ENCODE measurements around the gene TBATA. TPM values are rescaled to one million over a fixed set of nuclear protein-coding genes. Genes with fewer than 3 reads are reported as not detected.

TBATA gene
- total and polyA plus RNA-seq, 4 experiments from 2014 or later: not detected

- no peaks in the 10 kb centered on the region for H3K9me3 ChIP-seq (ENCODE audit: control insufficient read depth in 1 of 2, low read length in 2 of 2)
- CTCF ChIA-PET (ENCODE audit: partially characterized antibody): no interaction called here
- peaks cover 15 to 26% (median 19%) of the 10 kb centered on the region in 4 donors for H3K4me1 Mint-ChIP-seq
- H3K27ac Mint-ChIP-seq: no peak overlapping the region
- no peaks in the 10 kb centered on the region for H3K9me3 Mint-ChIP-seq
- peaks cover 5% of the 10 kb centered on the region for H3K4me1 ChIP-seq (ENCODE audit: insufficient read depth, low read length)
- no peak overlapping the region for H3K4me3 ChIP-seq (ENCODE audit: low read length in 2 of 2)
- no peaks in the 10 kb centered on the region for H3K27me3 ChIP-seq (ENCODE audit: insufficient read depth, low read length)
- intact Hi-C loops (cut with micrococcal nuclease): no loop called here
- no peaks in the 10 kb centered on the region for H3K36me3 ChIP-seq (ENCODE audit: insufficient read depth, low read length)
- no peak overlapping the region for H3K27ac ChIP-seq (ENCODE audit: low read depth, low read length)
- DNase-seq: no peak
- H3K4me3 Mint-ChIP-seq: no peak overlapping the region
- H3K27me3 Mint-ChIP-seq: no peaks in the 10 kb centered on the region
- peaks cover 38 to 55% of the 10 kb centered on the region in 2 donors for H3K36me3 Mint-ChIP-seq
- POLR2A ChIA-PET (ENCODE audit: partially characterized antibody): interaction anchor here (1.0 kb wide), 1 partner anchor 10 kb away, joined by 3 read pairs; no protein-coding TSS in a partner anchor
These were observed 44.4 kb upstream of the TBATA start for GRCh38 chr10:70829543-70829942.

- Mint-ChIP-seq H3K4me3 (no peak overlapping the region), H3K36me3 (peaks cover 36 to 52% of the 10 kb centered on the region in 2 donors), H3K4me1 (peaks cover 15 to 21% (median 17%) of the 10 kb centered on the region in 4 donors), H3K27me3 (no peaks in the 10 kb centered on the region), H3K9me3 (no peaks in the 10 kb centered on the region), H3K27ac (no peak overlapping the region)
- Histone ChIP-seq H3K9me3 (ENCODE audit: control insufficient read depth in 1 of 2, low read length in 2 of 2) (no peaks in the 10 kb centered on the region), H3K27me3 (ENCODE audit: insufficient read depth, low read length) (no peaks in the 10 kb centered on the region), H3K27ac (ENCODE audit: low read depth, low read length) (no peak overlapping the region), H3K4me1 (ENCODE audit: insufficient read depth, low read length) (peaks cover 5% of the 10 kb centered on the region), H3K36me3 (ENCODE audit: insufficient read depth, low read length) (no peaks in the 10 kb centered on the region), H3K4me3 (ENCODE audit: low read length in 2 of 2) (no peak overlapping the region)
- ChIA-PET POLR2A (ENCODE audit: partially characterized antibody) (interaction anchor here (1.0 kb wide), 1 partner anchor 10 kb away, joined by 3 read pairs; no protein-coding TSS in a partner anchor), CTCF (ENCODE audit: partially characterized antibody) (no interaction called here)
- intact Hi-C loops (cut with micrococcal nuclease): no loop called here
- no peak for DNase-seq
These were observed 43.7 kb upstream of the TBATA start for GRCh38 chr10:70828923-70829322.

- intact Hi-C loops (cut with micrococcal nuclease): no loop called here
- no peak overlapping the region for H3K27ac ChIP-seq (ENCODE audit: low read depth, low read length)
- Mint-ChIP-seq H3K4me3 (no peak overlapping the region), H3K27ac (peak overlapping the region in 1 of 7 donors; percentile 64), H3K27me3 (no peaks in the 10 kb centered on the region), H3K9me3 (no peaks in the 10 kb centered on the region), H3K36me3 (peaks cover 34 to 52% of the 10 kb centered on the region in 2 donors), H3K4me1 (peaks cover 9 to 13% (median 9%) of the 10 kb centered on the region in 4 donors)
- H3K36me3 ChIP-seq (ENCODE audit: insufficient read depth, low read length): peaks cover 3% of the 10 kb centered on the region
- ChIA-PET POLR2A (ENCODE audit: partially characterized antibody) (no interaction called here), CTCF (ENCODE audit: partially characterized antibody) (interaction anchor here (0.6 to 1.2 kb wide), 3 partner anchors 13 to 51 kb away, joined by 3 to 4 read pairs (median 3); no protein-coding TSS in a partner anchor)
- no peak overlapping the region for H3K4me3 ChIP-seq (ENCODE audit: low read length in 2 of 2)
- H3K9me3 ChIP-seq (ENCODE audit: control insufficient read depth in 1 of 2, low read length in 2 of 2): no peaks in the 10 kb centered on the region
- peaks cover 5% of the 10 kb centered on the region for H3K4me1 ChIP-seq (ENCODE audit: insufficient read depth, low read length)
- H3K27me3 ChIP-seq (ENCODE audit: insufficient read depth, low read length): no peaks in the 10 kb centered on the region
- no peak for DNase-seq
These were observed 42.0 kb upstream of the TBATA start for GRCh38 chr10:70827086-70827757.

GRCh38 chr10:70822076-70822820 is 37.1 kb upstream of the TBATA start:
- CTCF ChIA-PET (ENCODE audit: partially characterized antibody): interaction anchor here (1.3 kb wide), 1 partner anchor 58 kb away, joined by 4 read pairs; no protein-coding TSS in a partner anchor
- Mint-ChIP-seq H3K27me3 (no peaks in the 10 kb centered on the region), H3K4me3 (no peak overlapping the region), H3K36me3 (peaks cover 28 to 47% of the 10 kb centered on the region in 2 donors), H3K9me3 (no peaks in the 10 kb centered on the region), H3K27ac (peak overlapping the region in 1 of 7 donors; percentile 58), H3K4me1 (peaks cover 19 to 43% (median 26%) of the 10 kb centered on the region in 4 donors)
- POLR2A ChIA-PET (ENCODE audit: partially characterized antibody): no interaction called here
- H3K36me3 ChIP-seq (ENCODE audit: insufficient read depth, low read length): peaks cover 5% of the 10 kb centered on the region
- peaks cover 19% of the 10 kb centered on the region for H3K4me1 ChIP-seq (ENCODE audit: insufficient read depth, low read length)
- H3K9me3 ChIP-seq (ENCODE audit: control insufficient read depth in 1 of 2, low read length in 2 of 2): no peaks in the 10 kb centered on the region
- H3K27ac ChIP-seq (ENCODE audit: low read depth, low read length): no peak overlapping the region
- no peak for DNase-seq
- H3K4me3 ChIP-seq (ENCODE audit: low read length in 2 of 2): no peak overlapping the region
- intact Hi-C loops (cut with micrococcal nuclease): no loop called here
- H3K27me3 ChIP-seq (ENCODE audit: insufficient read depth, low read length): no peaks in the 10 kb centered on the region

- H3K4me3 Mint-ChIP-seq: no peak overlapping the region
- H3K4me1 Mint-ChIP-seq: peaks cover 22 to 53% (median 32%) of the 10 kb centered on the region in 4 donors
- H3K27me3 ChIP-seq (ENCODE audit: insufficient read depth, low read length): no peaks in the 10 kb centered on the region
- H3K27ac Mint-ChIP-seq: peak overlapping the region in 1 of 7 donors; percentile 38
- peaks cover 5% of the 10 kb centered on the region for H3K36me3 ChIP-seq (ENCODE audit: insufficient read depth, low read length)
- no peak overlapping the region for H3K27ac ChIP-seq (ENCODE audit: low read depth, low read length)
- intact Hi-C loops (cut with micrococcal nuclease): loop anchor here (1.0 kb wide), 1 partner anchor 271 kb away; no protein-coding TSS in a partner anchor
- DNase-seq: no peak
- H3K9me3 Mint-ChIP-seq: no peaks in the 10 kb centered on the region
- peaks cover 21% of the 10 kb centered on the region for H3K4me1 ChIP-seq (ENCODE audit: insufficient read depth, low read length)
- H3K36me3 Mint-ChIP-seq: peaks cover 23 to 44% of the 10 kb centered on the region in 2 donors
- H3K4me3 ChIP-seq (ENCODE audit: low read length in 2 of 2): no peak overlapping the region
- POLR2A ChIA-PET (ENCODE audit: partially characterized antibody): no interaction called here
- no peaks in the 10 kb centered on the region for H3K9me3 ChIP-seq (ENCODE audit: control insufficient read depth in 1 of 2, low read length in 2 of 2)
- H3K27me3 Mint-ChIP-seq: no peaks in the 10 kb centered on the region
- CTCF ChIA-PET (ENCODE audit: partially characterized antibody): interaction anchor here (1.3 to 1.7 kb wide), 2 partner anchors 12 to 59 kb away, joined by 4 to 5 read pairs; no protein-coding TSS in a partner anchor
These were observed 36.0 kb upstream of the TBATA start for GRCh38 chr10:70820976-70821750.

- Histone ChIP-seq H3K27me3 (ENCODE audit: insufficient read depth, low read length) (no peaks in the 10 kb centered on the region), H3K4me1 (ENCODE audit: insufficient read depth, low read length) (peaks cover 28% of the 10 kb centered on the region), H3K9me3 (ENCODE audit: control insufficient read depth in 1 of 2, low read length in 2 of 2) (no peaks in the 10 kb centered on the region), H3K4me3 (ENCODE audit: low read length in 2 of 2) (peak overlapping the region; percentile 26 to 72), H3K27ac (ENCODE audit: low read depth, low read length) (peak overlapping the region; percentile 44), H3K36me3 (ENCODE audit: insufficient read depth, low read length) (no peaks in the 10 kb centered on the region)
- Mint-ChIP-seq H3K36me3 (peaks cover 18 to 25% of the 10 kb centered on the region in 2 donors), H3K4me3 (peak overlapping the region; percentile 87 to 95 (median 92)), H3K27me3 (no peaks in the 10 kb centered on the region), H3K27ac (peak overlapping the region; percentile 66 to 94 (median 88)), H3K9me3 (no peaks in the 10 kb centered on the region), H3K4me1 (peaks cover 27 to 55% (median 42%) of the 10 kb centered on the region in 4 donors)
- intact Hi-C loops (cut with micrococcal nuclease): loop anchor here (10.0 kb wide), 2 partner anchors 388 to 958 kb away; partner anchors contain the start of gene VSIR
- ChIA-PET POLR2A (ENCODE audit: partially characterized antibody) (interaction anchor here (1.2 kb wide), 2 partner anchors 58 to 339 kb away, joined by 3 to 4 read pairs; no protein-coding TSS in a partner anchor), CTCF (ENCODE audit: partially characterized antibody) (interaction anchor here (0.8 to 3.4 kb wide), 10 partner anchors 12 to 87 kb away, joined by 3 to 19 read pairs (median 5); no protein-coding TSS in a partner anchor)
- peak; percentile 23 to 53 (median 28) for DNase-seq
These were observed 31.2 kb upstream of the TBATA start for GRCh38 chr10:70816220-70816894.
